Ectodermal cell (in vitro differentiated cells): ENCODE measurements around the gene SYNPO2L. TPM values are rescaled to one million over a fixed set of nuclear protein-coding genes. Genes with fewer than 3 reads are reported as not detected.
"Not testable (repeated sequence)": the region's sequence is repeated elsewhere in the genome, so short reads cannot be mapped to it uniquely, and the experiment has no call there.

Source experiments
- H3K27ac ChIP-seq: 2 replicates; pipeline ENCODE4 v1.7.0; 2013; ENCODE audit warnings: mild to moderate bottlenecking, low read depth, low read length; ENCODE audit not compliant: insufficient read depth, poor library complexity, severe bottlenecking
- H3K27me3 ChIP-seq: 2 replicates; pipeline ENCODE4 v1.7.0; 2013; ENCODE audit warnings: mild to moderate bottlenecking, low read length; ENCODE audit not compliant: insufficient read depth, control insufficient read depth, poor library complexity, severe bottlenecking
- H3K36me3 ChIP-seq: one replicate; pipeline ENCODE4 v1.7.0; 2013; ENCODE audit warnings: low read length; ENCODE audit not compliant: control insufficient read depth, insufficient read depth
- H3K4me1 ChIP-seq: one replicate; pipeline ENCODE4 v1.7.0; 2013; ENCODE audit warnings: low read length; ENCODE audit not compliant: control insufficient read depth, insufficient read depth
- H3K4me3 ChIP-seq: 2 replicates; pipeline ENCODE4 v1.7.0; 2013; ENCODE audit warnings: low read depth, low read length, control low read depth; ENCODE audit not compliant: insufficient read depth
- H3K9me3 ChIP-seq: 2 replicates; pipeline ENCODE4 v1.7.0; 2013; ENCODE audit warnings: mild to moderate bottlenecking, low read length, moderate library complexity; ENCODE audit not compliant: control insufficient read depth
- WGBS, 2 experiments: methylation state at CpG; one replicate each; pipeline ENCODE4 v1.1.7; 2013; ENCODE audit warnings: missing lambda C conversion rate in 2 of 2; 5-methylcytosine and 5-hydroxymethylcytosine counted together
- polyA plus RNA-seq, 4 experiments: library from polyadenylated mRNA; stranded (reverse); fragments of 50-300 nt; gene quantifications; one replicate each; pipeline ENCODE4 v1.2.3, GENCODE V29; 2013

Gene SYNPO2L, protein sequence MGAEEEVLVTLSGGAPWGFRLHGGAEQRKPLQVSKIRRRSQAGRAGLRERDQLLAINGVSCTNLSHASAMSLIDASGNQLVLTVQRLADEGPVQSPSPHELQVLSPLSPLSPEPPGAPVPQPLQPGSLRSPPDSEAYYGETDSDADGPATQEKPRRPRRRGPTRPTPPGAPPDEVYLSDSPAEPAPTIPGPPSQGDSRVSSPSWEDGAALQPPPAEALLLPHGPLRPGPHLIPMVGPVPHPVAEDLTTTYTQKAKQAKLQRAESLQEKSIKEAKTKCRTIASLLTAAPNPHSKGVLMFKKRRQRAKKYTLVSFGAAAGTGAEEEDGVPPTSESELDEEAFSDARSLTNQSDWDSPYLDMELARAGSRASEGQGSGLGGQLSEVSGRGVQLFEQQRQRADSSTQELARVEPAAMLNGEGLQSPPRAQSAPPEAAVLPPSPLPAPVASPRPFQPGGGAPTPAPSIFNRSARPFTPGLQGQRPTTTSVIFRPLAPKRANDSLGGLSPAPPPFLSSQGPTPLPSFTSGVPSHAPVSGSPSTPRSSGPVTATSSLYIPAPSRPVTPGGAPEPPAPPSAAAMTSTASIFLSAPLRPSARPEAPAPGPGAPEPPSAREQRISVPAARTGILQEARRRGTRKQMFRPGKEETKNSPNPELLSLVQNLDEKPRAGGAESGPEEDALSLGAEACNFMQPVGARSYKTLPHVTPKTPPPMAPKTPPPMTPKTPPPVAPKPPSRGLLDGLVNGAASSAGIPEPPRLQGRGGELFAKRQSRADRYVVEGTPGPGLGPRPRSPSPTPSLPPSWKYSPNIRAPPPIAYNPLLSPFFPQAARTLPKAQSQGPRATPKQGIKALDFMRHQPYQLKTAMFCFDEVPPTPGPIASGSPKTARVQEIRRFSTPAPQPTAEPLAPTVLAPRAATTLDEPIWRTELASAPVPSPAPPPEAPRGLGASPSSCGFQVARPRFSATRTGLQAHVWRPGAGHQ
- polyA plus RNA-seq (2013, experiment 1 of 4): not detected
- 0.14 TPM for polyA plus RNA-seq (2013, experiment 2 of 4)
- 0.11 TPM for polyA plus RNA-seq (2013, experiment 3 of 4)
- polyA plus RNA-seq (2013, experiment 4 of 4): not detected

DNA sequence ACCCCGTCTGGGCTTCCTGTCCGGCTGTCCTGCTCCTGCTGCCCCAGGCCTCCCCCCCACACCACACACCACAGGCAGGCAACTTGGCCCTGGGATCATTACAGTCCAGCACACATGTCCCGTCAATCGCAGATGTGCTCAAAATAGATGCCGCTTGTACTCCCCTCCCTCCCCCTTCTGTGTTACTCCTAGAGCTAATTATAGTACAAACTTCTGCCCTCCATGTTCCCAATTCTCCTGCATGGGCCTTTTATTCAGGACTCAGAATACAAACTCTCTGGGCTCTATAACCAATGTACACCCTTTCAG is at the start of gene SYNPO2L:
SYNPO2L (minus strand) TSS at position 40 of the 309 bp plus-strand sequence. CDS start 107 bp downstream, outside the sequence.
- no peaks in the 10 kb centered on the region for H3K36me3 ChIP-seq
- H3K9me3 ChIP-seq: no peaks in the 10 kb centered on the region
- H3K4me1 ChIP-seq: peaks cover 3% of the 10 kb centered on the region
- H3K27me3 ChIP-seq: no peaks in the 10 kb centered on the region
- no peak within 1 kb of the TSS for H3K27ac ChIP-seq
- H3K4me3 ChIP-seq: no peak within 1 kb of the TSS
- WGBS, 2 experiments: 94% methylated on average over 5 of the region's 5 CpGs

DNA sequence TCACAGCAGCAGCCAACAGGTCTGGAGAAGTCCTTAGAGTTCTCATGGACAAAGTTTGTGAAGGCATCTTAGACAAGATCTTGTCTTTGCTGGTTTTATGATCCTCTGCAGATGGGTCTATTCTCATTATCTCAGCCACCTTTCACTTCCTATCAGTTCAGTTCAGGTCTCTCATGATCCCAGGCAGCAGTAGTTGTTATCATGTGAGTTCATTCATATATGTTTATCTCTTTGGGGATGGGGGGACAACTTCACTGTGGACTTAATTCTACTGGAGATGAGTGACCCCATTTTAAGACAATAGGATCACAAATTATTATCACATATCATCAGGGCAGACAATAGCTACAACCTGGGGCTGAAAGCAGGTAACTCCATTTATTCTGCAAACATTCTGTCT is 48.1 kb upstream of the SYNPO2L start:
- not testable (repeated sequence) for H3K27ac ChIP-seq, H3K9me3 ChIP-seq, H3K36me3 ChIP-seq, H3K4me3 ChIP-seq, H3K4me1 ChIP-seq, H3K27me3 ChIP-seq

DNA sequence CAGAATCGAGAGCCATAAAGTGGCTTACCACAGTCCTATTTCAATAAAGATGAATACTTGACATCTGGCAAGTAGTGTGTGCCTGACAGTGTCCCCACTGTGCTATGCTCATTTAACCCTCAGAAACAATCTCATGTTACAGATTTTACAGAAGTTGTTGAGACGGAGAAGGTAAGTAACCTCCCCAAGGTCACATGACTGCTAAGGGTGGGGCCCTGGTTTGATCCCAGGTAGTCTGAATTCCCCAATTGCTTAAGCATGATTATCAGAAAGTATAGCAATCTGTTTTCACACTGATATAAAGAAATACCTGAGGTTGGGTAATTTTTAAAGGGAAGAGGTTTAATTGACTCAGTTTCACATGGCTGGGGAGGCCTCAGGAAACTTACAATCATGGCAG is 43.0 kb upstream of the SYNPO2L start:
- H3K36me3 ChIP-seq, H3K27me3 ChIP-seq, H3K4me1 ChIP-seq, H3K27ac ChIP-seq, H3K9me3 ChIP-seq, H3K4me3 ChIP-seq: not testable (repeated sequence)
- 100% methylated on average over 1 of the region's 2 CpGs for WGBS, 2 experiments

DNA sequence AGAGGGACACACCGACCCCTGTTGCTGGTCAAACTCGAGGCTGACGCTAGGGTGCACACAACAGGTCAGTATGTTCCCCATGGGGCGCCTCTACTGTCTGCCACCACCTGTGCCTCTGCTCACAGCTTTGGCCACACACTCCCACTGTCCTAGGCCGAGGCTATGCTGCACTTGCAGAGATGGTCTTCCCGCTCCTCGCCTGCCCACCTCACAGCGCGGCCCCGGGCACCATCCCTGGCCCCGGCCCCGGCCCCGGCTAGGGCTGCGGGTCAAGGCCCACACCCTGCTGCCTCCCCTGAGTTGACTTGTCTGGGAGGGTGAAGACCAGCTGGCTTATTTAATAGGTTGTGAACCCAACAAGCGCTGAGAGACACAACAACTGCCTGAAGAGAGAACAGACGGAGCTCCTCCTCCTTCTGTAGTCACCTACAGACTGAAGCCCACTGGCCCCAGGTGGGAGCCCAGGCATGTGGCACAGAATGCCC is 41.9 kb upstream of the SYNPO2L start, which contains the start of gene AGAP5:
AGAP5 (minus strand) TSS at position 435 of the 485 bp plus-strand sequence; CDS start at position 81, 354 bp downstream.
- H3K27ac ChIP-seq, H3K4me3 ChIP-seq, H3K36me3 ChIP-seq, H3K4me1 ChIP-seq, H3K9me3 ChIP-seq, H3K27me3 ChIP-seq: not testable (repeated sequence)
- WGBS, 2 experiments: 97 to 98% methylated on average over 14 to 15 of the region's 16 CpGs

DNA sequence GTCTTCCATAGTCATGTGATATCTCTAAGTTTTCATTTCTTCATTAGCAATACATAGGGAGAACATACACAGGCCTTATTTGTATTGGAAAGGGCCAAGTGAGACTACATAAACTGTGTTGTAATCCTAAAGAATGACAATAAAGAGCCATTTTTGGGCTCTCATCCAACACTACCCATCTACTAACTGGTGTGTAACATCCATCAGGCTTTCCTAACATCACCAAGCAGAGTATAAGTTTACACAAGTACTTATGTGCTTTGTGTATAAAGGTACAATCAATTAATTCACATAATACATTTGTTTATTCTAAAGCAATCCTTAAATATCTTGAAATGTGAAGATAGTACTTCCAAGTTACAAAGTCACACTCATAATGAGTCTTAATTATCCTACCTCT is 39.5 kb upstream of the SYNPO2L start:
- H3K4me1 ChIP-seq, H3K9me3 ChIP-seq, H3K27me3 ChIP-seq, H3K36me3 ChIP-seq, H3K27ac ChIP-seq, H3K4me3 ChIP-seq: not testable (repeated sequence)

DNA sequence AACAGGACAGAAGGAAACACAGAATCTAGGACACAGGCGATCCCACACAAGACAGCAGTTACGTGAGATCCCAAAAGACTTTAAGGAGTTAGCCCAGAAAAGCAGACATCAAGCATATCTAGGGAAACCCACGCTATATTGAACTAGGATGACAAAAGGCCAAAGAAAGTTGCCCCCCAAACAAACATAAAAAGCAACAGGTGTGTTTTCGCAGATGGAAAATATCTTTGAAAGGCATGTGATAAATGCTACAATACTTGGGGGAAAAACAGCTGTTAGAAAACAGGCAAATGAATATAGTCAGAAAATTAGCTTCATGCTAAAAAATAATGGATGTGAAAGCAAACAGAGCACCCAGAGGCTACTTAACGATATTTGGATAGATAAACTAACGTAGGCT is 34.9 kb upstream of the SYNPO2L start:
- H3K36me3 ChIP-seq, H3K4me1 ChIP-seq, H3K27me3 ChIP-seq, H3K4me3 ChIP-seq, H3K27ac ChIP-seq, H3K9me3 ChIP-seq: not testable (repeated sequence)
- 98 to 99% methylated on average over 4 of the region's 6 CpGs for WGBS, 2 experiments

DNA sequence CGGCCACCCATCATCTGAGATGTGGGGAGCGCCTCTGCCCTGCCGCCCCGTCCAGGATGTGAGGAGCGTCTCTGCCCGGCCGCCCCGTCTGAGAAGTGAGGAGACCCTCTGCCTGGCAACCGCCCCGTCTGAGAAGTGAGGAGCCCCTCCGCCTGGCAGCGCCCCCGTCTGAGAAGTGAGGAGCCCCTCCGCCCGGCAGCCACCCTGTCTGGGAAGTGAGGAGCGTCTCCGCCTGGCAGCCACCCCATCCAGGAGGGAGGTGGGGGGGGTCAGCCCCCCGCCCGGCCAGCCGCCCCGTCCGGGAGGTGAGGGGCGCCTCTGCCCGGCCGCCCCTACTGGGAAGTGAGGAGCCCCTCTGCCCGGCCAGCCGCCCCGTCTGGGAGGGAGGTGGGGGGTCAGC is 33.8 kb upstream of the SYNPO2L start:
- H3K36me3 ChIP-seq, H3K9me3 ChIP-seq, H3K27me3 ChIP-seq, H3K4me3 ChIP-seq, H3K27ac ChIP-seq, H3K4me1 ChIP-seq: not testable (repeated sequence)
- WGBS, 2 experiments: 98% methylated on average over 23 to 27 of the region's 28 CpGs

DNA sequence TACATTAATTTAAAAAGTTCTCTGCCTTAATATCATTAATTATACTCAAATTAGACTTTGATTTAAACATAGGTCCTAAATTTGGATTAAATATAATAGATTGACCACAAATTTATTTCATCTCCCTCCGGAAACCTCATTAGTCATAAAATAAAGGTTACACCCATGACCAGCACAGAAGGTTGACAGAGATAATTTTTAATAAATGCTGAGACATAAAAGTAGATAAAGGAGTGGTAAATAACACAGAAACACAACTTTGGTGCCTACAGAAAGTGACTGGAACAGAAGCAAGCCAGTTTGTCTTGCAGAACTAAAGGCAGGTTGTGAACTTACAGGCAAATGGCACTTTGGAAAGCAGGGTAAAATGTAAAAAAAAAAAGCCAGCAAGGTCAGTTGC is 31.8 kb upstream of the SYNPO2L start:
- not testable (repeated sequence) for H3K27ac ChIP-seq, H3K9me3 ChIP-seq, H3K27me3 ChIP-seq, H3K4me1 ChIP-seq, H3K36me3 ChIP-seq, H3K4me3 ChIP-seq
- no CpG with 5 or more reads among the region's 1 CpG for WGBS, 2 experiments

DNA sequence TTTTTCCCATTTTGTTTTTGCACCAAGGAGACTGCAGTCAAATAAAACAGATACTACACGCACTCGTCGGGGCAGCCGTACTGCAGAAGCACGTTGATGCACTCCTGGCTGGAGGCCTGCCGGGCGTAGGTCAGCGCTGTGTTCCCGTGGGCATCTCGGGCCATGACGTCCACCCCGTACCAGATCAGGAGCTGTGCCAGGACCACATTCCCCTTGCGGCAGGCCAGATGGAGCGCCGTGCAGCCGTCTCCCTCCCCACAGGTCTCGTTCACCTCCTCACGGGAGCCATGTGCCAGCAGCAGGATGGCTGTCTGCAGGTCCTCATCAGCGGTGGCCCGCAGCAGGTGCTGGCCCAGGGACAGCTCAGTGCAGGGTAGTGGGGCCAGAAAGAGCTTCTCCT is 18.7 kb upstream of the SYNPO2L start:
- H3K36me3 ChIP-seq, H3K4me3 ChIP-seq, H3K27me3 ChIP-seq, H3K4me1 ChIP-seq, H3K9me3 ChIP-seq, H3K27ac ChIP-seq: not testable (repeated sequence)
- WGBS, 2 experiments: 94 to 99% methylated on average over 3 to 10 of the region's 20 CpGs

DNA sequence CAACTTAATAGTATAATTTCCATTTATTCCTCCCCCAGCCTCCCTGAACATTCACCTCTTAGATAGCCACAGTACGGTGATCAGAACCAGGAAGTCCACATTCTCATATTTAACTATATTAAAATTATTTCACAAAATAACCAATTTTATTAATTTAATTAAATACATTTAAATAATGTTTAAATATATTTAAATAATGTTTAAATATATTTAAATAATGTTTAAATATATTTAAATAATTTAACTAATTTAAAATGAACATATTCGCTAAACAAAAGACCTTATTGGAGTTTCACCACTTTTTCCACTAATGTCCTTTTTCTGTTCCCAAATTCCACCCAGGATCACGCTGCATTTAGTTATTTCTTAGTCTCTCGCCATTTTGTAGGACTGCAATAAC is 12.5 kb upstream of the SYNPO2L start:
- H3K36me3 ChIP-seq, H3K9me3 ChIP-seq, H3K4me1 ChIP-seq, H3K27me3 ChIP-seq, H3K27ac ChIP-seq, H3K4me3 ChIP-seq: not testable (repeated sequence)
- 100% methylated on average over 1 of the region's 4 CpGs; no CpG with 5 or more reads in 1 of the 2 experiments for WGBS, 2 experiments
